ENCODE data around the gene ART3. TPM values are rescaled to one million over a fixed set of nuclear protein-coding genes. Genes with fewer than 3 reads are reported as not detected.

Gene ART3
- total RNA-seq, 1 experiment from 2014 or later, result 0.59 TPM

- ATAC-seq (no peak), DNase-seq (ENCODE audit: low spot score) (no peak)
- no peaks in the 10 kb centered on the region for H3K9me3 Mint-ChIP-seq
- TF ChIP-seq ERG (CRISPR knock-in tag; IDR thresholded peaks at IDR 0.05) (no peak), USF2 (CRISPR knock-in tag; IDR thresholded peaks at IDR 0.05) (no peak), ATF3 (CRISPR knock-in tag; conservative IDR thresholded peaks at IDR 0.05) (no peak), SMAD4 (CRISPR knock-in tag; IDR thresholded peaks at IDR 0.05) (no peak), CTCF (IDR thresholded peaks at IDR 0.05) (no peak), ZNF138 (CRISPR knock-in tag; conservative IDR thresholded peaks at IDR 0.05) (no peak), MYBL2 (CRISPR knock-in tag; IDR thresholded peaks at IDR 0.05) (no peak), ATF6 (CRISPR knock-in tag; IDR thresholded peaks at IDR 0.05) (no peak), SMAD3 (CRISPR knock-in tag; IDR thresholded peaks at IDR 0.05; ENCODE audit: borderline replicate concordance) (no peak), OVOL2 (CRISPR knock-in tag; IDR thresholded peaks at IDR 0.05; ENCODE audit: borderline replicate concordance) (no peak), NFYB (CRISPR knock-in tag; conservative IDR thresholded peaks at IDR 0.05; ENCODE audit: low read depth) (no peak), ESRRA (CRISPR knock-in tag; IDR thresholded peaks at IDR 0.05; ENCODE audit: borderline replicate concordance) (no peak), NFE2L1 (CRISPR knock-in tag; IDR thresholded peaks at IDR 0.05) (no peak), ZNF281 (CRISPR knock-in tag; IDR thresholded peaks at IDR 0.05) (no peak), ZBTB43 (CRISPR knock-in tag; IDR thresholded peaks at IDR 0.05) (no peak), TEAD1 (CRISPR knock-in tag; IDR thresholded peaks at IDR 0.05) (no peak), FOXJ3 (CRISPR knock-in tag; IDR thresholded peaks at IDR 0.05; ENCODE audit: borderline replicate concordance) (no peak), CREB1 (CRISPR knock-in tag; IDR thresholded peaks at IDR 0.05) (no peak), ZNF532 (CRISPR knock-in tag; IDR thresholded peaks at IDR 0.05; ENCODE audit: borderline replicate concordance) (no peak)
- no peaks in the 10 kb centered on the region for H3K36me3 Mint-ChIP-seq
- H3K4me3 Mint-ChIP-seq, result no peak overlapping the region
- no peak overlapping the region for H3K27ac Mint-ChIP-seq
- POLR2A ChIA-PET, result no interaction called here
- CTCF ChIA-PET, result interaction anchor here (5.1 kb wide), 1 partner anchor 87 kb away, joined by 29 read pairs; no protein-coding TSS in a partner anchor
- no peaks in the 10 kb centered on the region for H3K27me3 Mint-ChIP-seq (ENCODE audit: low read depth)
- H3K4me1 Mint-ChIP-seq, result peaks cover 6% of the 10 kb centered on the region
Observed at GRCh38 chr4:76083386-76083988, 9.0 kb downstream of the ART3 start.
